Measurements from ENCODE around the gene RHCE. TPM values are rescaled to one million over a fixed set of nuclear protein-coding genes. Genes with fewer than 3 reads are reported as not detected.
"Not testable (repeated sequence)": the region's sequence is repeated elsewhere in the genome, so short reads cannot be mapped to it uniquely, and the experiment has no call there.

RHCE gene
- total and polyA plus RNA-seq, 8 donors: 0.13 to 2.9 TPM; not detected in 6

DNA sequence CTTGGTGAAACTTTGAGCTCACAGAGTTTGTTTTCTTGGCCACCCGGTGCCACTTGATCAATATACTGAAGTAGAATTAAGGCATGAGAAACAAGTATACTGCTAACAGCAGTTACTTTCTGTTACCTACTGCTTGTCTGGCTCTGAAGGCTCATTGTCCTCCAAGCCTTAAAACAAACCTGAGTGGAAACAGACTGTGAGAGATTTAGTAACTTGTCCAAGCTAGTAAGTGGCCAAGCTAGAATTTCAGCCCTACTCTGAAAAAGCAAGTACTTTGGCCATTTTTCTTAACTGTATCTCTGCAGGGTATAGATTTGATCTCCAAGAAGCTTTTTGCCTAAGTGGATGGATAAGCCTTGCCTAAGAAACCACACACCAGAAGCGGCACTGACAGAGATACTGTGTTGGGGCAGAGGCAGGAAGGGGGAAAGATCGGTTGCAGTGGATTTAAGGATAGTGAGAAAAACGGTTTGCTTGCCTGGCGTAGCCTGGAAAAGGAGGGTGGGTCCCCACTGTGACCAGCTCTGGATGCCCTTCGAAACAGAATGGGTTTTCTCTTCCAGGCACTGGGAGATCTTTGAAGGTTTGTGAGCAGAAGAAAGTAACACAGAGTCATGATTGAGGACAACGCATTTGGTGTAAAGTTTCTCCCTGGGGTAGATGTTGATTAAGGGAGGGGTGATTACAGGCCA is 8.0 kb upstream of the RHCE start:
- no peak for DNase-seq
- Histone ChIP-seq H3K9me3 (no peaks in the 10 kb centered on the region), H3K4me1 (peaks cover 16 to 29% (median 22%) of the 10 kb centered on the region in 4 donors), H3K36me3 (no peaks in the 10 kb centered on the region), H3K27ac (no peak overlapping the region), H3K27me3 (no peaks in the 10 kb centered on the region), H3K4me3 (no peak overlapping the region)
- WGBS, 5 donors: 81 to 91% (median 86%) methylated on average over 7 of the region's 7 CpGs
- intact Hi-C loops (cut with DNase I; ENCODE audit: low total_unique reads): no loop called here
- TF ChIP-seq, protein P1, sequence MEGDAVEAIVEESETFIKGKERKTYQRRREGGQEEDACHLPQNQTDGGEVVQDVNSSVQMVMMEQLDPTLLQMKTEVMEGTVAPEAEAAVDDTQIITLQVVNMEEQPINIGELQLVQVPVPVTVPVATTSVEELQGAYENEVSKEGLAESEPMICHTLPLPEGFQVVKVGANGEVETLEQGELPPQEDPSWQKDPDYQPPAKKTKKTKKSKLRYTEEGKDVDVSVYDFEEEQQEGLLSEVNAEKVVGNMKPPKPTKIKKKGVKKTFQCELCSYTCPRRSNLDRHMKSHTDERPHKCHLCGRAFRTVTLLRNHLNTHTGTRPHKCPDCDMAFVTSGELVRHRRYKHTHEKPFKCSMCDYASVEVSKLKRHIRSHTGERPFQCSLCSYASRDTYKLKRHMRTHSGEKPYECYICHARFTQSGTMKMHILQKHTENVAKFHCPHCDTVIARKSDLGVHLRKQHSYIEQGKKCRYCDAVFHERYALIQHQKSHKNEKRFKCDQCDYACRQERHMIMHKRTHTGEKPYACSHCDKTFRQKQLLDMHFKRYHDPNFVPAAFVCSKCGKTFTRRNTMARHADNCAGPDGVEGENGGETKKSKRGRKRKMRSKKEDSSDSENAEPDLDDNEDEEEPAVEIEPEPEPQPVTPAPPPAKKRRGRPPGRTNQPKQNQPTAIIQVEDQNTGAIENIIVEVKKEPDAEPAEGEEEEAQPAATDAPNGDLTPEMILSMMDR (IDR thresholded peaks at IDR 0.05): no peak
- TF ChIP-seq EP300 (IDR thresholded peaks at IDR 0.05): no peak
- TF ChIP-seq POLR2A (IDR thresholded peaks at IDR 0.05): no peak
- TF ChIP-seq POLR2AphosphoS5 (IDR thresholded peaks at IDR 0.05): no peak

DNA sequence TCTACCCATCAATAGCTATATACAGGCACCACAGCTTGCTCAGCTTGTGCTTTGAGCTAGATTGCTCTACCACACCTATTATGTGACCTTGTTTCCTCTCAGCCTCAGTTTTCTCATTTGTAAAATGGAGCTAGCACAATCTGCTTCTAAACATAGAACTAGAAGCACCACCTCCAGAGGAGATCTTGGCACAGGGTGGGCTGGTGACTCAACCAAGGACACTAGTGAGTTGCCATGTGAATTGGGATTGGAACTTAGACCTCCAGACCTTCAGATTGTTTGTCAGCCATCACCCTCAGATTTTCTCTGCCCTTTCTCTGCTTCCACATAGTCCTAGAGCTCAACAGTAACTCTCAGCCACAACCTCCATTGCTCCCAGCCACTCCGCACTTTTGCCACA is 7.1 kb upstream of the RHCE start:
- no peak for DNase-seq
- 98 to 100% (median 100%) methylated on average over 1 of the region's 1 CpG for WGBS, 5 donors
- TF ChIP-seq POLR2A (IDR thresholded peaks at IDR 0.05) (no peak), POLR2AphosphoS5 (IDR thresholded peaks at IDR 0.05) (no peak), EP300 (IDR thresholded peaks at IDR 0.05) (no peak)
- TF ChIP-seq, protein P1 (IDR thresholded peaks at IDR 0.05): no peak
- intact Hi-C loops (cut with DNase I; ENCODE audit: low total_unique reads): no loop called here
- Histone ChIP-seq H3K36me3 (no peaks in the 10 kb centered on the region), H3K9me3 (no peaks in the 10 kb centered on the region), H3K27ac (no peak overlapping the region), H3K27me3 (no peaks in the 10 kb centered on the region), H3K4me1 (peaks cover 7 to 19% (median 12%) of the 10 kb centered on the region in 4 donors), H3K4me3 (no peak overlapping the region)

DNA sequence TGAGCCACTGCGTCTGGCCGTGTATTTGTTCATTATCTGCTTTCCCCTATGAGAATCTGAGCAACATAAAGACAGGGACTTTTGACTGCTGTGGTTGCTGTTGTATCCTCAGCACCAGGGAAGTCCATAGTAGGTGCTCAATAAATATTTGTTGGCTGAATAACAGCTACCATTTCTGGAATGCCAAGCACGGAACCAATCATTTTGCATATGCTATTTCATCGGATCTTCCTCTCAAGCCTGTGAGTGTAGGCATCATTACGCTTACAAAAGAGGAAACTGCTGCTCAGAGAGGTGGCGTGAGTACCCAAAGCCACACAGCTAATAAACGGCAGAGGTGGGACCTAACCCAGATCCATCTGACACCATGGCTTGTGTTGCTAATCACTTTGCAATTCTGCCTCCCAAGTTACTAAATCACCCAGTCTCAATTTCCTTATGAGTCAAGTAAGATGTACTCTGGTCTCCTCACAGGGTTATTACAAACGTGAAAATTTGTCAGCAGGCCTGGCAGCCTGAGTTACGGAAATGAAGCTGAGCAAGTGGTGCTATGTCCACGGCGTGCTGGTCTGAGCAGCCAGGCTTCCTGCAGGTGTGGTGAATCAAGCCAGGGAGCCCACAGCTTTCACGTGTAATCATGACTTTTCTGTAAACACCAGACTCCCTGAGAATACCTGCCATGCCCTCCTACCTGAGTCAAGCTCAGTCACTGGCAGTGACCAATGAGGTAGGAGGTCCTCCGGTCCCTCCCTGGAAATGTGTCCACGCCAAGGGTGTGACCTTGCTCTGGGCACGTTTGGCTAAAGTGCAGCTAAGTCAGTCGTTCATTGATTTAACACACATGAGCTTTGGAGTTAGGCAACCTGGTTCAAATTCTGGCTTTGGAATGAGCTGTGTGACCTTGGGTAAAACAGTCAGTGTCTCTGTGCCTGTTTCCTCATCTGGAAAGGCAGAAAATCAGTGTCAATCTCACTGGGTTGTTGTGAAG is 4.8 kb upstream of the RHCE start:
- intact Hi-C loops (cut with DNase I; ENCODE audit: low total_unique reads): no loop called here
- peak; percentile 64 to 81 for DNase-seq
- no peaks in the 10 kb centered on the region for H3K27me3 ChIP-seq
- H3K4me1 ChIP-seq: peaks cover 0 to 7% (median 3%) of the 10 kb centered on the region in 4 donors
- no peaks in the 10 kb centered on the region for H3K9me3 ChIP-seq
- no peak overlapping the region for H3K4me3 ChIP-seq
- TF ChIP-seq, protein P1 (IDR thresholded peaks at IDR 0.05): no peak
- TF ChIP-seq EP300 (IDR thresholded peaks at IDR 0.05) (no peak), POLR2AphosphoS5 (IDR thresholded peaks at IDR 0.05) (peak in 1 of 3 donors; percentile 74)
- H3K27ac ChIP-seq: peak overlapping the region in 4 of 5 donors; percentile 22 to 64 (median 41)
- WGBS, 5 donors: 56 to 77% (median 61%) methylated on average over 15 to 16 of the region's 16 CpGs
- no peaks in the 10 kb centered on the region for H3K36me3 ChIP-seq

DNA sequence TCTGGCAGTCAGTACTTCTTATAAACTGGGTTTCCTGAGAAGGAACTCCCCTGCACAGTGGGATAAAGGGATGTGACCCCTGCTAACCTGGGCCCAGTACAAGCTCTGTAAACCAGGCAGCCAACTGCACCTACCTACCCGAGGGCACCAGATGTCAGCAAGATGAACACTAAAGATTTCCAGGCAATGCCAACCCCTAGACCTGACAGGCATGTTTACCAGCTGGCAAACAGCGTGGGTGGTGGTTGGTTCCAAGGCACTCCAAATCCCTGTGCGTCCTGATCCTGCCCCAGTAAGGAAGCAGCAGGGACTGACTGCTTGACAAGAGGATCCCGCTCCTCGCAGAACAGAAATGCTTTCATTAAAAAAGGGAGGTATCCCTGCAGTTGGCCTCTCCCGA is 2.6 kb upstream of the RHCE start:
- H3K4me3 ChIP-seq; H3K4me1 ChIP-seq; H3K9me3 ChIP-seq; DNase-seq; H3K36me3 ChIP-seq; H3K27me3 ChIP-seq; intact Hi-C loops (cut with DNase I; ENCODE audit: low total_unique reads): not testable (repeated sequence)
- H3K27ac ChIP-seq: peak overlapping the region in 1 of 5 donors; percentile 12
- 56 to 74% (median 62%) methylated on average over 4 to 6 of the region's 6 CpGs for WGBS, 5 donors
- peak in 1 of 3 donors; percentile 16 for TF ChIP-seq POLR2AphosphoS5 (IDR thresholded peaks at IDR 0.05)

DNA sequence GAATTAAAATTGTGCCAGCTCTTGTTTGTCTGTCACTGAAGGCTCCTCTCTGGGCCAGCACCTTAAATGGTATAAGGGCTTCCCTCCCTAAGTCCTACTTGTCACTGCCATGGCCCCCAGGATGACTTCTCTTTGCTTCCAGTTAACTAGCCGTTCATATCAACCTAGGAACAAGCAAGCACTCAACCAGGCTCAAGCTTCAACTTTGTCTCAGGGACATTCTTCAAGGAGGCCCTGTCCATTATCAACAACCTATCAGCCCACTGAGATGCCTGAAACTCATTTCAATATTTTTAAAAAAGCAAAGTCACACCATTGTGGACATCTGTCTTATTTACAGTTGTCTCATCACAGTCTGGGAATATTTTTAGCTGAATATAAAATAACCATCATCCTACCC is 1.3 kb downstream of the RHCE start:
- H3K9me3 ChIP-seq; H3K36me3 ChIP-seq; H3K4me3 ChIP-seq; intact Hi-C loops (cut with DNase I; ENCODE audit: low total_unique reads); H3K27me3 ChIP-seq; H3K4me1 ChIP-seq; H3K27ac ChIP-seq; DNase-seq: not testable (repeated sequence)
- 86 to 97% (median 92%) methylated on average over 1 of the region's 1 CpG for WGBS, 5 donors

DNA sequence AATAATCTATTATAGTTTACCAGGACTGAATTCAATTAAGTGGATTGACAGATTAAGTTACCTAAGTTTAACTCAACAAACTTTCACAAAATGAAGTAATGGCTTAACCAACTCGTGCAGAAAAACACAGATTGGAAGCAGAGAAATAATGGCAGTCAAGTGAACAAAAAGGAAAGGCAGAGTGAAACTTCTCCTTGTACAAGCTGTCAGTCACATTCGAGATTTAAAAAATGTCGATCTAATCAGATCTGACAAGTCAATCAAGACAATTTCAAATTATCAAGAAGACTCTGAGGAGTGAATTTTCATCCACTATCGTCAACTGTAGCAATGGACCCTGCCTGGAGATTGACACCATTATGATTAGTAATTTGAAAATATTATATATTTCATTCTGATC is 3.3 kb downstream of the RHCE start:
- H3K9me3 ChIP-seq; intact Hi-C loops (cut with DNase I; ENCODE audit: low total_unique reads); H3K27me3 ChIP-seq; H3K27ac ChIP-seq; H3K4me3 ChIP-seq; H3K4me1 ChIP-seq; DNase-seq; H3K36me3 ChIP-seq: not testable (repeated sequence)
- 70 to 83% (median 79%) methylated on average over 4 of the region's 4 CpGs for WGBS, 5 donors

DNA sequence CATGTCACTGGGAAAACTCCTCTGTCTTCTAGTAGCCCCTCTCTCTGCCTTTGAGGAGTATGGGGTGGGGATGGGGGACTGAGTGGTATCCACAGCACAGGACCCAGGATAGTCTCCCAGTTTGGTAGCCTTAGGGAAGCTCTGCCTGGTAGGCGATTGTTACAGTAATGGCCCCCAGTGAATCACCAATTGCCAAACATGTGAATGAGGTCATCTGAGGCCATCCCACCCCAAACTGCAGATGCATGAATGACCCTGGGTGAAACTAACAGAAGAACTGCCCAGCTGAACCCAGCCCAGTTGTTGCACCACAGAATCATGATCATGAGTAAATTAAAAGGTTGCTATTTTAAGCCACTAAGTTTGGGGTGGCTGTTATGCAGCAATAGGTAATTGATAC is 6.0 kb downstream of the RHCE start:
- H3K27me3 ChIP-seq; intact Hi-C loops (cut with DNase I; ENCODE audit: low total_unique reads); DNase-seq; H3K9me3 ChIP-seq; H3K4me3 ChIP-seq; H3K4me1 ChIP-seq; H3K36me3 ChIP-seq; H3K27ac ChIP-seq: not testable (repeated sequence)
- 93 to 100% (median 98%) methylated on average over 1 of the region's 1 CpG; no CpG with 5 or more reads in 1 of the 5 donors for WGBS, 5 donors

DNA sequence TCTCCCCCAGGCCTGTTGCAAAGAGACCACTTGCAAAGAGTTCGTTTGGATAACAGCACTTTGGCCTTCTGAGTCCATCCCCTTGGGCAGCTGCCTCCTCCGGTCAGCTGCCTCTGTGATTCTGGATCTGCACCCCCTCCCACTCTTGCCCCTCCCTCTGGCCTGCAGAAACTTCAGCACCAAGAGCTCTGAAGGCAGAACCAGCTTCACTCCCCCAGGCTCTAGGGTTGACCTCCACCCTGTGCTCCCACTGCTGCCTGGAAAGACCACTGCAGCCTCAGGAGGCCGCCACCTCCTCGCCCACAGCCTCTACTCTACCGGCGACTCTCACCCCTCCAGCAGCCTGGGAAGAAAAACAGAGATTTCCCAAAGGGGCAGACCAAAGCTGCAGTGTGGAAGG is 6.5 kb downstream of the RHCE start:
- DNase-seq; H3K27ac ChIP-seq; H3K4me3 ChIP-seq; H3K36me3 ChIP-seq; H3K4me1 ChIP-seq; H3K9me3 ChIP-seq; H3K27me3 ChIP-seq; intact Hi-C loops (cut with DNase I; ENCODE audit: low total_unique reads): not testable (repeated sequence)
- WGBS, 5 donors: 59 to 89% (median 72%) methylated on average over 1 to 3 of the region's 6 CpGs; no CpG with 5 or more reads in 1 of the 5 donors
